NCI-H2196 treated with DMSO at 0.1 percent for 48 hours (cell line): ENCODE results near the gene ATXN2.
A peak's percentile ranks its signal among the peaks of the same experiment; 100 is the strongest.

Source experiments
- DNase-seq: peaks from one replicate; lab custom pipeline; 2025; ENCODE audit not compliant: unreplicated experiment; lab: John Stamatoyannopoulos, UW

ATXN2 gene

DNA sequence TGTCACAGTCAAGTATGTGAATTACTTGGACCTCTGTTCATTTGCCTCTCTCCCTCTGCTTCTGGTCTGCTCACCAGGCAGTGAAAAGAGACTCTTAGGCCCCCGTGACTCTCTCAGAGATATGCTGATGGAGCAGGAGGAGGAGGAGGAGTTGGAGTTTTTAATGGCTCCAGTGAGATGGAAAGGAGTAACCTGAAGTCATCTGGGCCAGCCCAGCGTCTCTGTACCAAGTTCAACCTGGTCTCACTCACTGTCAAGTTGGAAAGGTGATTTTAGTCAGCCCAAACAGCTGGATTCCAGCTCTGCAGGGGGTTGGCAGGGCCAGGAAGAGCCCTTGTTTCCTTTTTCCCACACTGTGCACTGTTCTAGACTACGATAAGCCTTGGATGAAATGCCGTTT is 144.8 kb downstream of the ATXN2 start:
- no peak for DNase-seq

DNA sequence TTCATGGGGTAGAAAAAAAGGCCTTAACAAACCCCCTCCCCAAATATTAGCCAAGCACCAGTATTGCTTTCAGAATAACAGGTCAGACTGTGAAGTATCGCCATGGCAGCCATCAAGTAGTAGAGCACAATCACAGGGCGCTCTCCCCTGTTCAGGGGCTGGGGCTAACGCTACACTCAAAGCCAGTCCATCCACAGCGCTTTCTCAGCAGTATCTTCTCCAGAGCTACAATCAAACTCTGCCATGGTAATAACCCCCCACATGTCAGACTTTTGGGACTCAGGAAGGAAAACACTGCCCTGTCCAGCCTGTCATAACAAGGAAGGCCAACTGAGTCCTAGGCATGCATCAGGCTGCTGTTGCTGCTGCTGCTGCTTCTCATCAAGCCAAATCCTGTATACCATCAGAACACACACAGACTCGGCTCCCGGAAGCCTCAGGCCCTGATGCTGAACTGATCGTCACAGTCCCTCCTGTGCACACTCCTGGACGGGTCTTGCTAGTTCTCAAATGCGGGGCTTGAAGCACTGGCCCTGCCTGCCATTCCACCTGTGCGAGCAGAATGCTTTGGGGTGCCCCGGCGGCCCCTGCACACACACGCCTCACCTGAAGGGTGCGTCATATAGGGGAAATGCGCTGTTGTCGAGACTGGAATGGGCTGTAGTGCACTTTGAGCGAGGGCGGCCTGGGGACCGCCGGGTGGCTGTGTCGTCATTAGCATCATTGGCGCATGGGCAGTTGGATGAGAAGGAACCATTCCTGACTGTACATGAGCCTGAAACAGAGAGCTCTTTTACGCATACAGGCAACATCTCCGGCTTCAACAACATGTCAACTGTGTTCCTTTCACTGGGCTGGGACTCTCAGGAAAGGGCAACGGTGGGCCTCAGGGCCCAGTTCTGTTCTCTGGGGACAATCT is 145.8 kb downstream of the ATXN2 start:
- DNase-seq, result no peak

GRCh38 chr12:111451649-111452129 is 147.4 kb downstream of the ATXN2 start:
- DNase-seq, result peak; percentile 69

GRCh38 chr12:111451232-111451631 is 147.9 kb downstream of the ATXN2 start:
- DNase-seq, result no peak

DNA sequence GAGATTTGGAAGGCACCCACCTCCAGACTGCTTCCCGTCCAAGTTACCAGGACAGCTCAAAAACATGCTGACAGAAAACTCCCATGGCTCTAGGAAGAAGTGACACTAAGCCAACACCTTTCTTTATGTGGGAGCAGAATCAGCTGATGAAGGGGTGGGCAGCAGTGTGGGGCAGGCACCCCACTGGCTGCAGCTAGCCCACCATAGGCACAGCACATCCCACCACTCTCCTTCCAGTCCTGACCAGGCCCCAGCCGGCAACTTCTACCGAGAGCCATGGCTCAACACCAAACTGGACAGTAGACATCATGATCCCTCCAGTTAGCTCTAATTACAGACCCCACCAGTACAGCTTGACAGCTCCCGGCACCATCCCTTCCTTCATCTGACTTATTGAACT is 148.4 kb downstream of the ATXN2 start:
- DNase-seq, result no peak

- no peak for DNase-seq
Measured at GRCh38 chr12:111448846-111449790, 150.0 kb downstream of the ATXN2 start.

DNA sequence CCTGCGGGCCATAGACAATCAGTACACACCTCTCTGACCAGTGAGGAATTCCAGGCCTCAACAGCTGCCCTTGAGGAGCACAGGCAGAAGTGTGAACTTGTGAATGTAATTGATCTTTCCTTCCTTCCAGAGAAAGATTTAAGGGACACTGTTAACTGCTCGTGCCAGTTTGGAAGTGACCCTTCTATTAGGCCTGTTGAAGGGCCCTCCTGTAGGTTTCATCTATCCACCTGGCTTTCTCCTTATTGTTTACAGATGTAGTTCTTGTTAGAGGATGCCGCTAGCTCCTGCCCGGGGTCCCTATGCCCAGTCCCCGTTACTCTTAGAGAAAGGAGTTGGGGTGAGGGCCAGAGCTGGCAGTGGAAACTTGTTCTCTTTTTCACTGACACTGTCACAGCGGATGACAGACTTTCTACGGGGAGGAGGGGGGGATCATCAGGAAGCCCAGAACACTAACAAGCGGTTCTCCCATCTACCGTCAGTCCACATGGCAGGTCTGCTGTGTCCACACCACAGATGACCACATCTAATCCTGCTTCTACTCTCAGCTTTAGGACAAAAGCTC is 150.8 kb downstream of the ATXN2 start:
- DNase-seq, result no peak

GRCh38 chr12:111447571-111448265 is 151.4 kb downstream of the ATXN2 start:
- DNase-seq, result no peak

GRCh38 chr12:111446631-111447570 is 152.2 kb downstream of the ATXN2 start:
- DNase-seq, result no peak

GRCh38 chr12:111445726-111446581 is 153.2 kb downstream of the ATXN2 start:
- DNase-seq, result peak; percentile 85

DNA sequence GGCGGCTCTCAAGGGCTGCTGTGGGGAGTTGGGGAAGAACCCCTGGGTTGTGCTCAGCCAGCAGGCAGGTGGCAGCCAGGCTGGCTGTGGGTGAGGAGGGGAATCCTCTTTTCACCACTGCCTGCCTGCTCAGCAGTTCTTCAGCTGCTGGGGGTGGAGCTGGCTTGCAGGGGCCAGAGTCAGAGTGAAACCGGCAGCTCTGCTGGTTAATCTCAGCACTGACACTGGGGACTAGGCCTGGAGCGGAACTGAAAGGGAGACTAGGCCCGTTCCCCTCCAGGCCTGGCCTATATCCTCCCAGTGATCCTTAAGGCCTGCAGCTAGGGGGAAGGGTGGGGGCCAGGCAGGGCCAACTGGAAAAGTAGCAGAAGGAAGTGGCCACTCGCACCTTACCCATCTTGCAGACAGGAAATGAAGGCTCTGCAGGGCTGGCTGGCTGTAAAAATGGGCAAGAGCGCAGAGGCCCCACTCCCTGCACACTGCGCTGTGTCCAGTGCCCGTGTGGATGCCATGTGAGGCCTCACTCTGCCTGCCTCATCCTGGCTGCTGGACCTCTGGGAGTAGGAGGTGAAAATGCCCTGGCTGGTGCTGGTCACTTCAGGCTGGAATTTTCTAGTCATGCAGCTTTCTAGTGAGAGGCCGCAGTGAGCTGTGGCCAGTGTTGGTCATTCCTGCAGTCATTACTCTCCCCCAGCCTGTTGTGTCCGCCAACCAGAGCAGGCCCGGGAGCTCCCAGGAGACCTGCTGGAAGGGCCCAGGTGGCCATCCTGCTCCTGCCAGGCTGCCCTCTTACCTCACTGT is 154.0 kb downstream of the ATXN2 start:
- peak; percentile 26 for DNase-seq

- no peak for DNase-seq
Measured at GRCh38 chr12:111444314-111444924, 154.7 kb downstream of the ATXN2 start.

- no peak for DNase-seq
Measured at GRCh38 chr12:111443586-111443985, 155.5 kb downstream of the ATXN2 start.

DNA sequence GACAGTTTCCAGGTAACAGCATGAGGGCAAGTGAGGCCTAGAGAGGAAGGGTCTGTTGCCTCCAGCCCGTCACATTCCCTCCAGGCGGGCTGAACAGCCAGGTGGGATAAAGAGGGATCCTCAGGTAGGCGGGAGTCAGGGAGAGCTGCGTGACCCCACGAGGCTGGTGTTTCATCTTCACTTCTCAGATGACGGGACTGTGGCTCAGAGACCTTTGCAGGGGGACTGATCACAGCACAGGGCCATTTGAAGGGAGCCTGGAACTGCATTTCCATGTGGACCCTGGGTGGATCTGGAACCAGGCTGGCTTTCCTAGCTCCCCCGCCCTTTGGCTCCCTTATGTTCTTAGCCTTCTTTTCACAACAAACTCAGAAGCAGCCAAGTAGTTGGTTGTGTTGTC is 156.0 kb downstream of the ATXN2 start:
- DNase-seq, result no peak

DNA sequence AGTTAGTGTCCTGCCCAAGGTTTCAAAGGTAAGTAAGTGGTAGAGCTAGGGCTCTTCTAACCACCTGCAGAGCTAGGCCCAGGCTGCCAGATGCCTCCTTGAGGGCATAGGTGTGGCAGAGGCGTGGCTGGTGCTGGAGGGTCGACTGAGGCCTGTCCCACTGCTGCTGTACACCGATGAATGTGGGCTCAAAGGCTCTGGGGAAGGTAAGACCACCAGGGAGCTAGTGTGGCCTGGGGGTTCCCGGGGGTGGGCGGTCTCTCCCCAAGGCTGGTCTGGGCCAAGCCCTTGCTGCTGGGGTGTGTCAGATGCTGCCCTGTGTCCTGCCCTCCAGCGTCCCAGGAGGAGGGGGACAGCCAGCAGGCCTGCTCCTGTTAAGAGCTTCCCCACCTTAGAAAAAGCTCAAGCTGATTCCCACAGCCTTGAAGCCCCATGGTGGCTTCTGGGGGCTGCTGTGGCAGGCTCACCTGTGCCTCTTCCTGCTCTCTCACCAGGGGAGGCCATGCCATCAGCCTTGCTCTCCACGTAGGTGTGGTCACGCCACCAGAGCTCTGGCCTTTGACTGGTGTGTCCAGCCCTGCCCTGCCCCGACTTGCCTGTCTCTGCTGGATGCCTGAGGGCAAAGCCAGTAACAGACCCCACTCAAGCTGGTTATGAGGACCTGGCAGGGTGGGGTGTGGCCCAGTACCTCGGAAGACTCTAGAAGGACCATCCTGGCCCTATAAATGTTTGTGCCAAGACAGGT is 156.6 kb downstream of the ATXN2 start:
- no peak for DNase-seq

DNA sequence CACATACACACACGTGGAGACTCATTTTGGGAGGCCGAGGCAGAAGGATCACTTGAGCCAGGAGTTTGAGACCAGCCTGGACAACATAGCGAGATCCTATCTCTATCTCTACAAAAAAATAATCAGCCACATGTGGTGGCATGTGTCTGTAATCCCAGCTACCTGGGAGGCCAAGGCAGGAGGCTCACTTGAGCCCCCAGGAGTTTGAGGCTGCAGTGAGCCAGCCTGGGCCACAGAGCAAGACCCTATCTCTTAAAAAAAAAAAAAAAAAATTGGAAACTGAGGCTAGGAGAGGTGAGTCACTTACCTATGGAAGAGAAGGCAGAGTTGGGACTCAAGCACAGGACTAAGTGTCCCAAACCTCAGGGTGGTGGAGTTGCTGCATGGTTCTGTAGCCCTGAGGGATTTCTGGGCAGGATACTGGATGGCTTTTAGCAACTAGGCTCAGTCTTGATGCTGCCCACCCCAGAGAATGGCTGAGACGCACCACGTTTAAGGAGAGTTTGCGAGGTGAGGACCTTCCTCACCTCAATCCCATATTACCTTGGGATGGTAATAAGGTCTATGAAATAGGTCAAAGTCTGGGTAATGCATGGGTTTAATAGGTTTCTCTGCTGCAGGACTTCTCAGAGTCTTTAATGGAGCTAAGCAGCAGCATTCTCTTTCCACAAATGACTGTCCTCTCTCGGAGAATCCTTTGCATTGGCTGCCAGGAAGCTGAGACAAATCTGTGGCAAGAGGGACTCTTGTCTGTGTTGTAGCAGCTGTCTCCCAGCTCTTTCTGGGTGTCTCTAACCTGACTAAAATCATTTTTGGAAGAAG is 157.8 kb downstream of the ATXN2 start:
- no peak for DNase-seq
